ENCODE measurements around the gene PAXIP1. TPM values are rescaled to one million over a fixed set of nuclear protein-coding genes. Genes with fewer than 3 reads are reported as not detected.

PAXIP1 gene
- total RNA-seq, 1 donor from 2014 or later: 16.7 TPM

DNA sequence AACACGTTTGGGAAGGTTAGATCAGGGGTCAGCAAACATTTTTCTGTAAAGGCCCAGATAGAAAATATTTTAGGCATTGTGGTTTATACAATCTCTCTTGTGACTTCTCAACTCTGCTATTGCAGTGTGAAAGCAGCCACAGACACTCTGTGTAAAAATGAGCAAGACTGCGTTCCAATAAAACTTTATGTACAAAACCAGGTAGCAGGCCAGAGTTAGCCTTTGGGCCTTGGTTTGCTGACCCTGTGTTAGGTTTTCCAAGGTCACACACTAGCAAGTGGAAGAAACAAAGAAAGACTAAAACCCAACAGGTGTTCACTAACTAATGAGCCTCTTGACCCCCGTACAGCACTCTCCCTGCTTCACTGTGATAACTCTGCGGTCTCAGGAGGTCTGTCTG is 14.9 kb upstream of the PAXIP1 start:
- H3K36me3 ChIP-seq: no peaks in the 10 kb centered on the region
- intact Hi-C loops (cut with DNase I): no loop called here
- TF ChIP-seq, protein P1, sequence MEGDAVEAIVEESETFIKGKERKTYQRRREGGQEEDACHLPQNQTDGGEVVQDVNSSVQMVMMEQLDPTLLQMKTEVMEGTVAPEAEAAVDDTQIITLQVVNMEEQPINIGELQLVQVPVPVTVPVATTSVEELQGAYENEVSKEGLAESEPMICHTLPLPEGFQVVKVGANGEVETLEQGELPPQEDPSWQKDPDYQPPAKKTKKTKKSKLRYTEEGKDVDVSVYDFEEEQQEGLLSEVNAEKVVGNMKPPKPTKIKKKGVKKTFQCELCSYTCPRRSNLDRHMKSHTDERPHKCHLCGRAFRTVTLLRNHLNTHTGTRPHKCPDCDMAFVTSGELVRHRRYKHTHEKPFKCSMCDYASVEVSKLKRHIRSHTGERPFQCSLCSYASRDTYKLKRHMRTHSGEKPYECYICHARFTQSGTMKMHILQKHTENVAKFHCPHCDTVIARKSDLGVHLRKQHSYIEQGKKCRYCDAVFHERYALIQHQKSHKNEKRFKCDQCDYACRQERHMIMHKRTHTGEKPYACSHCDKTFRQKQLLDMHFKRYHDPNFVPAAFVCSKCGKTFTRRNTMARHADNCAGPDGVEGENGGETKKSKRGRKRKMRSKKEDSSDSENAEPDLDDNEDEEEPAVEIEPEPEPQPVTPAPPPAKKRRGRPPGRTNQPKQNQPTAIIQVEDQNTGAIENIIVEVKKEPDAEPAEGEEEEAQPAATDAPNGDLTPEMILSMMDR (IDR thresholded peaks at IDR 0.05): no peak
- TF ChIP-seq POLR2A (IDR thresholded peaks at IDR 0.05) (no peak), POLR2AphosphoS5 (IDR thresholded peaks at IDR 0.05; ENCODE audit: insufficient read depth in 1 of 2, low read depth in 1 of 2) (no peak)
- no peak overlapping the region for H3K27ac ChIP-seq
- DNase-seq (ENCODE audit: extremely low spot score in 2 of 2): no peak
- no peaks in the 10 kb centered on the region for H3K27me3 ChIP-seq
- no peak overlapping the region for H3K4me3 ChIP-seq
- no peaks in the 10 kb centered on the region for H3K4me1 ChIP-seq
- no peaks in the 10 kb centered on the region for H3K9me3 ChIP-seq

DNA sequence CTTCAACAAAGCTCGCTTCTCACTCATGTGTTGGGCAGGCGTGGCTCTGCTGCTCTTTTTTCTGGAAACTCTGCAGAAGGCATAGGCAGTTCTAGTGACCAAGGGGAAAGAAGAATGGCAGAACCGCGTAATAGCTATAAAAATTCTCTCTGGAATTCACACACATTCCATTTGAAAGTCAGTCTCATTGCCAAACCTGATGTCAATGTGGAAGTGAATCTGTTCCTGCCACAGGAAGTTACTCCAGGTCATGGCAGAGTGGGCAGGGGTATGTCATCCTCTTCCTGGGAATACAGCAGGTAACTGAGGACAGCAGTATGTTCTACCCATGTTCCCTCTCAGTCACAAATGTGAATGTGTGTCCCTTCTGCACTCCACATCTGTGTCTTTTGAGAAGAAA is 8.2 kb upstream of the PAXIP1 start:
- intact Hi-C loops (cut with DNase I): loop anchor here (5.0 kb wide), 1 partner anchor 846 kb away; no protein-coding TSS in a partner anchor
- H3K9me3 ChIP-seq: no peaks in the 10 kb centered on the region

DNA sequence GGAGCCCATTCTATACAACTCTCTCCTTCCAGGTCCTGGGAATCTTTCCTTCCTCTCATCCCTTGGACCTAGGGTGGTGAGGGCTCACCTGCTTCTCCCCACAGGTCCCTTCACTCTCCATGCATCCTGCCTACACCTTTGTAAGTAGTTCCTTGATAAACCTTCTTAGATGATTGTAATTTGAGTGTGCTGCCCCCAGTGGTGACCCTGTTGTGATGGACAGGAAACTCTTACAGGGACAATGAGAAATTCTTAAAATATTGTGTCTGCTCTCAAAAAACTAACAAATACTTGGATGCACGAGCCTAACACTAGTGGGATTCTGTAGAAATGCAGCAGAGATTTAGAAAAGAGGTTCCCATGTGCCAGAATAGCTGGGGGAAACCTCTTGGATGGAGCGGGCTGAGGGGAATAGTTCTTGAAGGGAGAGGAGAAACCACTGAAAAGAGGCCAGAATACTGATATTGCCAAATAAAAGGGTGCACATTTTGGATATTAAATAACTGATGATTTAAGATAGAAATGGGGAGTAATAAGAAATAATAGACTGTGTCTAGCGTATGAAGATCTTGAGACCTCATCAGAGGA is 6.7 kb upstream of the PAXIP1 start:
- TF ChIP-seq POLR2A (IDR thresholded peaks at IDR 0.05): no peak
- TF ChIP-seq, protein P1 (IDR thresholded peaks at IDR 0.05): no peak
- TF ChIP-seq POLR2AphosphoS5 (IDR thresholded peaks at IDR 0.05; ENCODE audit: insufficient read depth in 1 of 2, low read depth in 1 of 2): no peak
- peaks cover 0 to 3% of the 10 kb centered on the region in 2 donors for H3K36me3 ChIP-seq
- no peak overlapping the region for H3K27ac ChIP-seq
- H3K4me1 ChIP-seq: no peaks in the 10 kb centered on the region
- no peak for DNase-seq (ENCODE audit: extremely low spot score in 2 of 2)
- intact Hi-C loops (cut with DNase I): loop anchor here (5.0 kb wide), 1 partner anchor 848 kb away; no protein-coding TSS in a partner anchor
- no peaks in the 10 kb centered on the region for H3K27me3 ChIP-seq
- H3K9me3 ChIP-seq: no peaks in the 10 kb centered on the region
- H3K4me3 ChIP-seq: no peak overlapping the region

More for the DNA sequence above, 8.2 kb upstream of the PAXIP1 start:
- TF ChIP-seq POLR2AphosphoS5 (IDR thresholded peaks at IDR 0.05; ENCODE audit: insufficient read depth in 1 of 2, low read depth in 1 of 2): no peak
- TF ChIP-seq, protein P1 (IDR thresholded peaks at IDR 0.05): no peak
- TF ChIP-seq POLR2A (IDR thresholded peaks at IDR 0.05): no peak
- H3K27me3 ChIP-seq: no peaks in the 10 kb centered on the region
- H3K27ac ChIP-seq: no peak overlapping the region
- no peaks in the 10 kb centered on the region for H3K36me3 ChIP-seq
- H3K4me3 ChIP-seq: no peak overlapping the region
- DNase-seq (ENCODE audit: extremely low spot score in 2 of 2): no peak
- no peaks in the 10 kb centered on the region for H3K4me1 ChIP-seq

DNA sequence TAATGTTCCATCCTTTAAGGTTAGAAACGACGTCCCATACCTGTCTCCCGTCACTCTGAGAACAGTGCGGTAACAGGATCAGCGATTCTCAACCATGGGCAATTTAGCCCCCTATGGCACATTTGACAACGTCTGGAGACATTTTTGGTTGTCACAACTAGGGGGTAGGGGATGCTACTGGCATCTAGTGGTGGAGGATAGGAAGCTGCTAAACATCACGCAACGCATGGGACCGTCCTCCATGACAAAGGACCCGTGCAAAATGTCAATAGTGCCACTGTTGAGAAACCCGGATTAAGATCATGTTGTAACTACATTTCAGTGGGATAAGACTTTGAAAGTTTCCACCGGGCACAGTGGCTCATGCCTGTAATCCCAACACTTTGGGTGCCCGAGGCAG is 5.0 kb upstream of the PAXIP1 start:
- Histone ChIP-seq H3K27me3 (no peaks in the 10 kb centered on the region), H3K4me1 (peaks cover 8% of the 10 kb centered on the region), H3K27ac (no peak overlapping the region), H3K36me3 (peaks cover 0 to 3% of the 10 kb centered on the region in 2 donors), H3K4me3 (no peak overlapping the region), H3K9me3 (no peaks in the 10 kb centered on the region)
- no peak for DNase-seq (ENCODE audit: extremely low spot score in 2 of 2)
- TF ChIP-seq POLR2A (IDR thresholded peaks at IDR 0.05): no peak
- no peak for TF ChIP-seq POLR2AphosphoS5 (IDR thresholded peaks at IDR 0.05; ENCODE audit: insufficient read depth in 1 of 2, low read depth in 1 of 2)
- TF ChIP-seq, protein P1 (IDR thresholded peaks at IDR 0.05): no peak
- intact Hi-C loops (cut with DNase I): no loop called here

All from vagina (tissue), 2 donors.